HCT116 (cell line): ENCODE results near the gene RBKS.

Source experiments
- EGR1 ChIP-seq: IDR thresholded peaks from 2 replicates; pipeline ENCODE4 v1.6.1; 2012; ENCODE audit warnings: low read depth
- EZH2 ChIP-seq: fragments of 200-600 bp; sonication (generic); IDR thresholded peaks from 2 replicates; pipeline ENCODE4 v1.6.1; 2017; ENCODE audit warnings: antibody characterized with exemption, mixed run types
- POLR2A ChIP-seq: IDR thresholded peaks from 2 replicates; pipeline ENCODE4 v1.7.0; 2011; ENCODE audit warnings: borderline replicate concordance; ENCODE audit not compliant: insufficient read depth, insufficient read length; ENCODE audit errors: extremely low read depth
- POLR2AphosphoS5 ChIP-seq: IDR thresholded peaks from 2 replicates; pipeline ENCODE4 v1.6.1; 2011; ENCODE audit warnings: mild to moderate bottlenecking, low read depth, low read length, moderate library complexity
- RAD21 ChIP-seq: IDR thresholded peaks from 2 replicates; pipeline ENCODE4 v1.6.1; 2012; ENCODE audit warnings: low read depth, mild to moderate bottlenecking
- SP1 ChIP-seq: IDR thresholded peaks from 2 replicates; pipeline ENCODE4 v1.6.1; 2012; ENCODE audit warnings: low read depth
- ZFX ChIP-seq: fragments of 450-650 bp; IDR thresholded peaks from 2 replicates; pipeline ENCODE4 v1.6.1; 2017
- ZNF274 ChIP-seq: fragments of 200-500 bp; sonication (Bioruptor generic); IDR thresholded peaks from 2 replicates; pipeline ENCODE4 v1.6.1; 2014; ENCODE audit warnings: mild to moderate bottlenecking, low read depth, low read length, inconsistent platforms
- TF ChIP-seq, protein P1 (sequence below), 3 experiments: fragments of 200-600 bp in 1 of 3; sonication (generic) in 1 of 3; IDR thresholded peaks in 2 of 3; conservative IDR thresholded peaks in 1 of 3; 2 replicates each; pipeline ENCODE4 v1.5.1; 2012 to 2017; ENCODE audit warnings: low read depth in 2 of 3, low read length in 2 of 3, antibody characterized with exemption in 1 of 3, borderline replicate concordance in 1 of 3, control low read depth in 1 of 3, mild to moderate bottlenecking in 1 of 3, mixed read lengths in 1 of 3, mixed run types in 1 of 3, moderate library complexity in 1 of 3; ENCODE audit not compliant: insufficient read depth in 1 of 3
- TF ChIP-seq, protein P2 (sequence below): IDR thresholded peaks from 2 replicates; pipeline ENCODE4 v1.6.1; 2012; ENCODE audit warnings: low read depth
- TF ChIP-seq, protein P3 (sequence below): IDR thresholded peaks from 2 replicates; pipeline ENCODE4 v1.6.1; 2012

DNA sequence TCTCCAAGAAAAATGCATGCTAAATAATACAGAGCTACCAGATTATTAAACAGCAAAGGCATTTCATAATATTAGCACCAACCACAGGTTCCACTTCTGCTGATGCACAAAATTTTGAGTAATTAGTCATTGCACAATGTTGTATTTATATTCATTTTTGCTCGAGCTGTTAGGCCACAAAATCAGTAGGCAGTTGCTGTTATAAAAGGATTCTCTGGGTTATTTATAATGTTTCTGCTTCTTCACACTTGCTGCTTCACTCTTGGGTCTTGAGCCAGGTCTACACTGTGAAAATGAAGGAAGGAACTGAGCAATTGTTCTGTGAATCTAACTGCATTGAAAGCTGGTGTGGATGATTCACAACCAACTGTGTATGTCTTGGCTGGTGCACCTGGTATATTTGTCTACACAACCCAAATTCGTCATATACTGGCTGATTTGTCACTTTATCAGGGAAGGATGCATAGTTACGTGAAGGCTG, 80.4 kb downstream of the RBKS start:
- no peak for TF ChIP-seq POLR2A
- no peak for TF ChIP-seq EZH2
- TF ChIP-seq ZNF274, result no peak
- no peak for TF ChIP-seq ZFX
- TF ChIP-seq, protein P1, sequence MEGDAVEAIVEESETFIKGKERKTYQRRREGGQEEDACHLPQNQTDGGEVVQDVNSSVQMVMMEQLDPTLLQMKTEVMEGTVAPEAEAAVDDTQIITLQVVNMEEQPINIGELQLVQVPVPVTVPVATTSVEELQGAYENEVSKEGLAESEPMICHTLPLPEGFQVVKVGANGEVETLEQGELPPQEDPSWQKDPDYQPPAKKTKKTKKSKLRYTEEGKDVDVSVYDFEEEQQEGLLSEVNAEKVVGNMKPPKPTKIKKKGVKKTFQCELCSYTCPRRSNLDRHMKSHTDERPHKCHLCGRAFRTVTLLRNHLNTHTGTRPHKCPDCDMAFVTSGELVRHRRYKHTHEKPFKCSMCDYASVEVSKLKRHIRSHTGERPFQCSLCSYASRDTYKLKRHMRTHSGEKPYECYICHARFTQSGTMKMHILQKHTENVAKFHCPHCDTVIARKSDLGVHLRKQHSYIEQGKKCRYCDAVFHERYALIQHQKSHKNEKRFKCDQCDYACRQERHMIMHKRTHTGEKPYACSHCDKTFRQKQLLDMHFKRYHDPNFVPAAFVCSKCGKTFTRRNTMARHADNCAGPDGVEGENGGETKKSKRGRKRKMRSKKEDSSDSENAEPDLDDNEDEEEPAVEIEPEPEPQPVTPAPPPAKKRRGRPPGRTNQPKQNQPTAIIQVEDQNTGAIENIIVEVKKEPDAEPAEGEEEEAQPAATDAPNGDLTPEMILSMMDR (IDR thresholded peaks at IDR 0.05 in 2 of 3, conservative IDR thresholded peaks at IDR 0.05 in 1 of 3; ENCODE audit: borderline replicate concordance in 1 of 3, insufficient read depth in 1 of 3, low read depth in 2 of 3, low read length in 2 of 3), result no peak
- TF ChIP-seq, protein P2, sequence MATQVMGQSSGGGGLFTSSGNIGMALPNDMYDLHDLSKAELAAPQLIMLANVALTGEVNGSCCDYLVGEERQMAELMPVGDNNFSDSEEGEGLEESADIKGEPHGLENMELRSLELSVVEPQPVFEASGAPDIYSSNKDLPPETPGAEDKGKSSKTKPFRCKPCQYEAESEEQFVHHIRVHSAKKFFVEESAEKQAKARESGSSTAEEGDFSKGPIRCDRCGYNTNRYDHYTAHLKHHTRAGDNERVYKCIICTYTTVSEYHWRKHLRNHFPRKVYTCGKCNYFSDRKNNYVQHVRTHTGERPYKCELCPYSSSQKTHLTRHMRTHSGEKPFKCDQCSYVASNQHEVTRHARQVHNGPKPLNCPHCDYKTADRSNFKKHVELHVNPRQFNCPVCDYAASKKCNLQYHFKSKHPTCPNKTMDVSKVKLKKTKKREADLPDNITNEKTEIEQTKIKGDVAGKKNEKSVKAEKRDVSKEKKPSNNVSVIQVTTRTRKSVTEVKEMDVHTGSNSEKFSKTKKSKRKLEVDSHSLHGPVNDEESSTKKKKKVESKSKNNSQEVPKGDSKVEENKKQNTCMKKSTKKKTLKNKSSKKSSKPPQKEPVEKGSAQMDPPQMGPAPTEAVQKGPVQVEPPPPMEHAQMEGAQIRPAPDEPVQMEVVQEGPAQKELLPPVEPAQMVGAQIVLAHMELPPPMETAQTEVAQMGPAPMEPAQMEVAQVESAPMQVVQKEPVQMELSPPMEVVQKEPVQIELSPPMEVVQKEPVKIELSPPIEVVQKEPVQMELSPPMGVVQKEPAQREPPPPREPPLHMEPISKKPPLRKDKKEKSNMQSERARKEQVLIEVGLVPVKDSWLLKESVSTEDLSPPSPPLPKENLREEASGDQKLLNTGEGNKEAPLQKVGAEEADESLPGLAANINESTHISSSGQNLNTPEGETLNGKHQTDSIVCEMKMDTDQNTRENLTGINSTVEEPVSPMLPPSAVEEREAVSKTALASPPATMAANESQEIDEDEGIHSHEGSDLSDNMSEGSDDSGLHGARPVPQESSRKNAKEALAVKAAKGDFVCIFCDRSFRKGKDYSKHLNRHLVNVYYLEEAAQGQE, result no peak
- no peak for TF ChIP-seq EGR1
- no peak for TF ChIP-seq POLR2AphosphoS5
- TF ChIP-seq SP1, result no peak
- no peak for TF ChIP-seq RAD21
- TF ChIP-seq, protein P3, sequence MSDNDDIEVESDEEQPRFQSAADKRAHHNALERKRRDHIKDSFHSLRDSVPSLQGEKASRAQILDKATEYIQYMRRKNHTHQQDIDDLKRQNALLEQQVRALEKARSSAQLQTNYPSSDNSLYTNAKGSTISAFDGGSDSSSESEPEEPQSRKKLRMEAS, result no peak
